ENCODE results near the gene DCLRE1B.

The DCLRE1B gene

GRCh38 chr1:113887402-113888175, 17.5 kb upstream of the DCLRE1B start, which contains the start of gene BCL2L15:
Gene BCL2L15, minus strand, starts transcription at chr1:113887581. Its CDS starts 206 bp downstream, at chr1:113887375.
- no peak for DNase-seq (ENCODE audit: low read depth in 2 of 2)

GRCh38 chr1:113890816-113891215, 14.3 kb upstream of the DCLRE1B start:
- DNase-seq (ENCODE audit: low read depth in 2 of 2): no peak

GRCh38 chr1:113891631-113892220, 13.4 kb upstream of the DCLRE1B start:
- DNase-seq (ENCODE audit: low read depth in 2 of 2): no peak

GRCh38 chr1:113893267-113893666, 11.9 kb upstream of the DCLRE1B start:
- no peak for DNase-seq (ENCODE audit: low read depth in 2 of 2)

DNA sequence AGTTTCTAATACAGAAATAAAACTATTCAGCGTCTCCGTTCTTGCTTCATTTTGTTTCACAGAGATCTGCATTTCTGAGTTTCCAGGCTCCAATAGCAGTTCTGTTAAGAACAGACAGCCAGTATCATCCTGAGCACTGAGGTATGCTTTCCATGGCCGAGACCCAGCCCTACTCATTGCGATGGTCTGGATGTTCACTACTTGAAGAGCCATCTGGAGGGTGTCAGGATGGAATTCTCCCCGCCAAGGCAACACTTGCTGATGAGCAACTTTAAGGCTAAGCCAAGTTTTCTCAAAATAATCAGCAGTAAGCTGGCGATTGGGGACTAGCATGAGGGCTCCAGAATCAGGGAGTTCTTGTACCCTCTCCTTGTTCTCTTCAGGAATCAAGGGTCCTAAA, 10.0 kb upstream of the DCLRE1B start:
- no peak for DNase-seq (ENCODE audit: low read depth in 2 of 2)

GRCh38 chr1:113895961-113896360, 9.2 kb upstream of the DCLRE1B start:
- no peak for DNase-seq (ENCODE audit: low read depth in 2 of 2)

DNA sequence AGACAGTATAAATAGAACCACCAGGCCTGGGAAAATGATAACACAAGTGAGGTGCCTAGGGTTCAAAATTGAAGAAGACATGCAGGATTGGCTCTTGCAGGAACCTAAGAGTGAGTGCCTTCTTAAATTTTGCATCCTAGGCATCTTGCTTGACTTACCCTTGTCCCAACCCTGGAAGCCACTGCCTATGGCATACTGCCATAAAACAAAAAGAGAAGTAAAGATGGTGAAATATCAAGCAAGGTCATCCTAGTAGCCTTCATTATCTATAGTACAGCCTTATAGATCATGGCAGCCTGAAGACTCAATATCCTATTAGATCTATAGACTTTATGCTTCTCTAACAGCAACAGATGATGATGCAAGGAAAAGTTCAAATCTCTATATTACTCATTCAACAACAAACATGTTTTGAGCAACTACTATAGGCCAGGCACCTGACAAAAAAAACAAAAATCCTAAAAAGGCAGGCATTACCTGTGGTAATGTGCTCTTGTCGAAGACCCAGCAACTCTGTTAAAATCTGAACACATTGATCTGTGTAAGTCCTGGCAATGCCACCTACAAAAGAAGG, 6.8 kb upstream of the DCLRE1B start:
- no peak for DNase-seq (ENCODE audit: low read depth in 2 of 2)

- DNase-seq (ENCODE audit: low read depth in 2 of 2): no peak
Observed at GRCh38 chr1:113899111-113899510, 6.0 kb upstream of the DCLRE1B start.

- no peak for DNase-seq (ENCODE audit: low read depth in 2 of 2)
Observed at GRCh38 chr1:113901191-113901590, 3.9 kb upstream of the DCLRE1B start.

DNA sequence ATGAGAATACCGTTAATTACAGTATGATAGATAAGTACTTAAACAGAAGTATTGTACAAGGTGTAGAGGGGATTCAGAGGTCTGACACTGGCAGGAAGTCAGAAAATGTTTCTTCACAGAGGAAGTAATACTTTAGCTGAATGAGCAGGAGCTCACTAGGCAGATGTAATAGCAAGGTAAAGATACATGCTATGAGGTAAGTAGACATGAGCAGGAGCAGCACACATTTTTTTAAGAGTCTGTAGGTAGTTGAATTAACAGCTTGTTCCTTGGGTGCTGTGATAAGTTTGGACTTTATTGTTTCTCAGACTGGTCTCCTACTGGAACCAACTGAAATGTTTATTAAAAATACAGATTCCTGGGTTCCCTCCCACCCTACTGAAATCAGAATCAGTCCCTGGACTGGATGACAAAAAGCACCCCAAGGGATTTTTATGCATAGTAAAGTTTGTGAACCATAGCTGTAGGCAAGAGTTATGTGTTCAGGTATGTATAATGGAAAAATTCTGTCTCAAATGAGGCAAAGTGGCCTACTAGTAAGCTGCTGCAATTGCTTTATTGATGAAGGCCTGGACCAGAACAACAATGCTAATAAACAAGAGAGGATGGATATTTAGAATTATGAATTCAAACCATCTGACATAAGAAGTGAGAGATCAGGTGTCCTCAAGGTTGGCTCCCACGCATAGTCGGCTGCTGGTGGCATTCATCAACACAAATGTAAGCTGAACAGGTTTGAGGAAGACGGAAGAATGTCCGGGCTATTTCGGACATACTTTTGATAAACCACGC, 1.4 kb upstream of the DCLRE1B start:
- peak; percentile 4 to 10 for DNase-seq (ENCODE audit: low read depth in 2 of 2)

GRCh38 chr1:113904293-113904673, 843 bp upstream of the DCLRE1B start:
- no peak for DNase-seq (ENCODE audit: low read depth in 2 of 2)

GRCh38 chr1:113905435-113905861, 322 bp downstream of the DCLRE1B start:
- peak; percentile 7 to 14 for DNase-seq (ENCODE audit: low read depth in 2 of 2)

DNA sequence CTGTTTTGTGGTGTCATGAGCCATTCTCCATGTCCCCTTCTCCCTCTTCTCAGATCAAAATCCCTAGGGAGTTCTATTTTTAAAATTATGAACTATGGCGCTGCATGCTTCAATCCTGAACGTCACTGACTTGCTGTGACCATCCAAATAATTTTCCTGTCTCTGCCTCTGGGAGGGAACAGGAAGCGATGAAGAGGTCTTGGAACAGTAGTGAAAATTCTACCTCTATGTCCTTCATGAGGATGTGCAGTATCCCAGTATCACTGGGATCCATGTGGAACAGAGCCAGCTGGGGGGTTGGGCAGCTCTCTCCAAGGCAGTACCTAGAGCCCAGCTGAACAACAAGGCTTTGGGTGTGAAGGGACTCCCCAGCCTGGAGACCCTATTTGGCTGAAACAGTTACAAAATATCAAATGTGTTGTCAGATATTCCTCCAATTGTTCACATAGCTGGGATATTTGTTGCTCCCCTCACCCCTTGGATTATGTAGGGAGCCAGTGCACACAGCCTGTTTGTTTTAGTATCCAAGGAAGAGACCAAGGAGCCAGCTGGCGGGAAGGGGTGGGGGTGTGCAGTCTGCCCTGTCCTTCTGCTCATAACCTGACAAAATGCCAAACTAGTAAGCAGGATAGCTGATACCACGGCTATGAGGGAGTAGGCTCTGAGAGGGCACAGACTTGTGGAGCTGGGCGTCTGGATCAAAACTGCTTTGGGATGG, 7.6 kb downstream of the DCLRE1B start:
- DNase-seq (ENCODE audit: low read depth in 2 of 2): no peak

DNA sequence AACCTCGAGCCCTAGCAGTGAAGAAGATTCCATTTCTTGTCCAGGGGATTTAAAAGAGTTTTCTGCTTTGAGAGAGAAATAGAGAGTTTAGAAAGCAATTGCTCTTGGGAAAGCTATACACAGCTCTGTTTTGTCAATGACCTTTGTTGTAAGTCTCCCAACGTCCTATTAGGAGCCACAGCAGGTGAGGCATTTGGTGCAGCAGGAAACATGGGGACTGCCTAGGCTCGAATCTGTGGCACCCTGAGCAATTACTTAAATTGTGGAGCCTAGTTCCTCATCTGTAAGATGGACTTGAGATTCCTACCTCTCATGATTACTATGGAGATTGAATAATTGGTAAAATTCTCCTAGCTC, 8.2 kb downstream of the DCLRE1B start:
- DNase-seq (ENCODE audit: low read depth in 2 of 2): no peak

- no peak for DNase-seq (ENCODE audit: low read depth in 2 of 2)
Observed at GRCh38 chr1:113913887-113914664, 8.9 kb downstream of the DCLRE1B start.

DNA sequence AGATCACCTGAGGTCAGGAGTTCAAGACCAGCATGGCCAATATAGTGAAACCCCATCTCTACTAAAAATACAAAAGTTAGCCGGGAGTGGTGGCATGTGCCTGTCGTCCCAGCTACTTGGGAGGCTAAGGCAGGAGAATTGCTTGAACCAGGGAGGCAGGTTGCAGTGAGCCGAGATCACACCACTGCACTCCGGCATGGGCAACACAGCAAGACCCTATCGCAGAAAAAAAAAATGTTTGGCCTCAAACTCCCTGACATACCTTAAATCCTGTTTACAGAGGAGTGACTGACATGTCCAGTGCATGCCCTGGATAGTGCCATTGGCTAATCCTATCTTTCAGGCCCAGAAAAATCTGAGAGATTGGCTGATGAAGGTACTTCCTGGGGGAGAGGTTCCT, 11.8 kb downstream of the DCLRE1B start:
- DNase-seq (ENCODE audit: low read depth in 2 of 2): no peak

DNA sequence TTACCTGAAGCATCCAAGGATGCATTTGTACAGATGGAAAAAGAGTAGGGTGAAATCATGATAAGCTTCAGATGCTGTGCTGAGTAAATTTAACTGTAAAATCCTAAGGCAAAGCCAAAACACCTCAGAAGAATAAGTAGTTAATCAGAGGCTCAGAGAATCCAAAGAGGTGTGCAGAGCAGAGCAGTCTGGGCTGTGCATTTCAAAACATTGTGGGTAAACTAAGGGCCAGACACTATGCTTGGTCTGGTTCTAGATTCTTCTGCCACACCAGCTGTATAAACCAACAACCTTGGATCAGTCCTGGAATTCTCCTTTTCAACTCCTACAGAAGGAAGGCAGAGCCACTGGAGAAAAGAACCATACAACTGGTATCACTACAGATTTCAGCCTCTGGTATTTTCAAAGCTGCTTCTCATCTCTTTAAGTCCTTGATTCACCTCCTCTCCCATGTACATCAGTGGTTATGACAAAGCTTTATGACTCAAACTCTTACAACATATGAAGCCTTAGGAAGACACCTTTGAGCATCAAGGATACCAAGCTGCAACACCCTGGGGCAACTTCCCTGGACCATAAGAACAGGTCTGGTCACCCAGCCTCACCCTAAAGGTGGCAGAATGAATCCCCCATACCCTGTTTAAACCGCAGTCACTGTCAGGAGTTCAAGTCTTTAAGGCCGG, 12.4 kb downstream of the DCLRE1B start:
- no peak for DNase-seq (ENCODE audit: low read depth in 2 of 2)

DNA sequence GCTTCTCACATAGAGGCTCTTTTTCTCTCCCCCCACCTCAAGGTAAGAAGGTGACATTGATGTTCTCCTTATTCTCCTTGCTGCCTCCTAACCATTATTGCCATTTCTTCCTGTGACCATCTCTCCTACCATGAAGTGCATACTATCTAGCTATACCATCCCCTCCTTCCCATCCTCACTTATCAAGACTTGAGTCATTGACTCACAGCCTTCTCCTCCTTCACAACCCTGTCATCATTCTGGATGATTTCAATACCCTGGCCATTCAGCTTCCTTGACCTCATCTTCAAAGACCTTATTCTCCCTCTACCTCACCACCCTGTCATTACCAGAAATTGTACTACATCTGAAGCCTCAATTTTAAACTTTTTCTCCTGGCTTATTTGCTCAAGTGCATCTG, 13.1 kb downstream of the DCLRE1B start:
- no peak for DNase-seq (ENCODE audit: low read depth in 2 of 2)

GRCh38 chr1:113922957-113923356, 17.8 kb downstream of the DCLRE1B start:
- DNase-seq (ENCODE audit: low read depth in 2 of 2): no peak

DNA sequence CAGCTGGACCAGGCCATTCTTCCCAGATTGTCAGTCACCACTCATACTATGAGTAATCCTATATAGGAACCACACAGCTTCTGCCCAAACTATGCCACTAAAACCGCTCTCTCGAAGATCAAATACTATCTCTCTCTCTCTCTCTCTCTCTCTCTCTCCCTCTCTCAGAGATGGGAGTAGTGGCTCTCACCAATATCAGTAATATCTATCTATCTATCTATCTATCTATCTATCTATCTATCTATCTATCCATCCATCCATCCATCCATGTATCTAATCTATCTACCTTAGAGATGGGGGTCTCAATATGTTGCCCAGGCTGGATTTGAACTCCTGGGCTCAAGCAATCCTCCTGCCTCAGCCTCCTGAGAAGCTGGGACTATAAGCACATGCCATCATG, 19.3 kb downstream of the DCLRE1B start:
- DNase-seq (ENCODE audit: low read depth in 2 of 2): no peak
